GM23338 (cell line): ENCODE results near the gene IPO8. TPM values are rescaled to one million over a fixed set of nuclear protein-coding genes. Genes with fewer than 3 reads are reported as not detected.

ENCODE experiments used
- ATAC-seq: fragments of 200-7000 bp; cut with Tn5 transposase; 3 replicates; pipeline ENCODE4 v1.9.1; 2020
- DNase-seq: peaks from one replicate; pipeline ENCODE4 v3.0.0-alpha.2; 2015; ENCODE audit warnings: low spot score
- H2AFZ ChIP-seq: fragments of 200-600 bp; sonication (generic); 2 replicates; pipeline ENCODE4 v1.8.0; 2016; ENCODE audit warnings: antibody characterized with exemption, mild to moderate bottlenecking, moderate library complexity
- H3F3A ChIP-seq: fragments of 200-600 bp; sonication (generic); replicated peaks from 2 replicates; pipeline ENCODE4 v1.8.0; 2017; ENCODE audit warnings: antibody characterized with exemption, mixed run types, low read depth
- H3K27ac ChIP-seq: fragments of 200-600 bp; sonication (generic); 2 replicates; pipeline ENCODE4 v1.6.1; 2016; ENCODE audit warnings: low read depth
- H3K27me3 ChIP-seq: fragments of 200-600 bp; sonication (generic); 2 replicates; pipeline ENCODE4 v1.8.0; 2016; ENCODE audit warnings: mild to moderate bottlenecking, mixed run types, moderate library complexity; ENCODE audit not compliant: insufficient read depth
- H3K36me3 ChIP-seq: fragments of 200-600 bp; sonication (generic); 2 replicates; pipeline ENCODE4 v1.8.0; 2016; ENCODE audit warnings: mild to moderate bottlenecking; ENCODE audit not compliant: insufficient read depth
- H3K4me1 ChIP-seq: fragments of 200-600 bp; sonication (generic); 2 replicates; pipeline ENCODE4 v1.8.0; 2016; ENCODE audit warnings: mild to moderate bottlenecking, moderate library complexity; ENCODE audit not compliant: insufficient read depth
- H3K4me2 ChIP-seq: fragments of 200-600 bp; sonication (generic); 2 replicates; pipeline ENCODE4 v1.7.1; 2017; ENCODE audit warnings: mixed run types
- H3K4me3 ChIP-seq: fragments of 200-600 bp; sonication (generic); 2 replicates; pipeline ENCODE4 v1.6.1; 2016; ENCODE audit warnings: mixed run types
- H3K79me2 ChIP-seq: fragments of 200-600 bp; sonication (generic); replicated peaks from 2 replicates; pipeline ENCODE4 v1.8.0; 2017; ENCODE audit warnings: mild to moderate bottlenecking; ENCODE audit not compliant: insufficient read depth
- H3K9me2 ChIP-seq: fragments of 200-600 bp; sonication (generic); 2 replicates; pipeline ENCODE4 v1.8.0; 2017; ENCODE audit not compliant: insufficient read depth
- H4K20me1 ChIP-seq: fragments of 200-600 bp; sonication (generic); replicated peaks from 2 replicates; pipeline ENCODE4 v1.8.0; 2017; ENCODE audit warnings: mild to moderate bottlenecking; ENCODE audit not compliant: insufficient read depth
- H3K27ac Mint-ChIP-seq: 2 replicates; pipeline ENCODE4 v1.8.0; 2020; ENCODE audit warnings: inconsistent platforms, mild to moderate bottlenecking, moderate library complexity, mixed read lengths
- H3K27me3 Mint-ChIP-seq: 3 replicates; pipeline ENCODE4 v1.8.0; 2022; ENCODE audit warnings: low read depth, mild to moderate bottlenecking, moderate library complexity, mixed read lengths, inconsistent platforms; ENCODE audit not compliant: insufficient read depth, poor library complexity
- H3K36me3 Mint-ChIP-seq: 3 replicates; pipeline ENCODE4 v1.8.0; 2021; ENCODE audit warnings: low read depth, mild to moderate bottlenecking, inconsistent platforms, moderate library complexity, mixed read lengths
- H3K4me1 Mint-ChIP-seq: 3 replicates; pipeline ENCODE4 v1.8.0; 2020; ENCODE audit warnings: mild to moderate bottlenecking, inconsistent platforms, mixed read lengths
- H3K4me3 Mint-ChIP-seq: 3 replicates; pipeline ENCODE4 v1.8.0; 2021; ENCODE audit warnings: moderate library complexity, mild to moderate bottlenecking, inconsistent platforms, mixed read lengths
- H3K9me3 Mint-ChIP-seq: 3 replicates; pipeline ENCODE4 v1.8.0; 2020; ENCODE audit warnings: moderate library complexity, mild to moderate bottlenecking, inconsistent platforms, mixed read lengths
- POLR2AphosphoS5 ChIP-seq: IDR thresholded peaks from 2 replicates; pipeline ENCODE4 v1.6.1; 2016; ENCODE audit warnings: antibody characterized with exemption, low read depth
- REST ChIP-seq: IDR thresholded peaks from one replicate; pipeline ENCODE4 v1.6.1; 2018; ENCODE audit warnings: antibody characterized with exemption; ENCODE audit not compliant: unreplicated experiment
- STAT1 ChIP-seq: IDR thresholded peaks from one replicate; pipeline ENCODE4 v1.6.1; 2016; ENCODE audit warnings: antibody characterized with exemption; ENCODE audit not compliant: unreplicated experiment
- ZNF462 ChIP-seq: fragments of 250-450 bp; sonication (Bioruptor Pico); IDR thresholded peaks from 2 replicates; pipeline ENCODE4 v1.5.0; 2020; ENCODE audit warnings: mild to moderate bottlenecking, moderate library complexity
- polyA plus RNA-seq: library from polyadenylated mRNA; unstranded; fragments of >200 nt; fragmentation: Nextera tagmentation; extraction: Ambion mirVana; gene quantifications from 2 replicates; pipeline ENCODE4 v1.2.1, GENCODE V29; 2016
- total RNA-seq: library from RNA; depleted of rRNA; stranded (reverse); fragments of >200 nt; shearing (Covaris generic); gene quantifications from 2 replicates; pipeline ENCODE4 v1.2.3, GENCODE V29; 2014

The IPO8 gene
- total and polyA plus RNA-seq, 2 experiments from 2014 or later, result 13.4 to 53.6 TPM

- Histone ChIP-seq H3K4me3 (no peak overlapping the region), H3K36me3 (peaks cover 16% of the 10 kb centered on the region; the same call in 1 of the 2 replicates), H3K79me2 (peaks cover 18% of the 10 kb centered on the region), H2AFZ (no peak overlapping the region), H3K4me1 (no peaks in the 10 kb centered on the region), H4K20me1 (peaks cover 9% of the 10 kb centered on the region), H3K27me3 (no peaks in the 10 kb centered on the region), H3K9me2 (no peaks in the 10 kb centered on the region), H3F3A (no peaks in the 10 kb centered on the region), H3K27ac (no peak overlapping the region), H3K4me2 (no peak overlapping the region)
- H3K27ac Mint-ChIP-seq, result no peak overlapping the region
- H3K9me3 Mint-ChIP-seq, result no peaks in the 10 kb centered on the region
- no peaks in the 10 kb centered on the region for H3K27me3 Mint-ChIP-seq
- no peak for TF ChIP-seq ZNF462 (CRISPR knock-in tag)
- no peak for TF ChIP-seq STAT1
- TF ChIP-seq REST, result no peak
- TF ChIP-seq POLR2AphosphoS5, result no peak
- no peak for ATAC-seq
- no peaks in the 10 kb centered on the region for H3K4me1 Mint-ChIP-seq
- peaks cover 36% of the 10 kb centered on the region for H3K36me3 Mint-ChIP-seq
- H3K4me3 Mint-ChIP-seq, result no peak overlapping the region
- DNase-seq, result no peak
Observed at GRCh38 chr12:30729547-30729946, 33.9 kb upstream of the IPO8 start.
